Mesodermal cell (in vitro differentiated cells): ENCODE results near the gene IRS2.

Experiments
- H3K27ac ChIP-seq: 2 replicates; pipeline ENCODE4 v1.7.0; 2013; ENCODE audit warnings: mild to moderate bottlenecking, low read depth, low read length, moderate library complexity; ENCODE audit not compliant: severe bottlenecking
- H3K36me3 ChIP-seq: 2 replicates; pipeline ENCODE4 v1.7.1; 2013; ENCODE audit warnings: mild to moderate bottlenecking, low read length, moderate library complexity; ENCODE audit not compliant: control insufficient read depth, insufficient read depth
- H3K4me1 ChIP-seq: one replicate; pipeline ENCODE4 v1.7.1; 2013; ENCODE audit warnings: mild to moderate bottlenecking, low read length; ENCODE audit not compliant: insufficient read depth, control insufficient read depth, poor library complexity, severe bottlenecking
- H3K4me3 ChIP-seq: 2 replicates; pipeline ENCODE4 v1.7.0; 2013; ENCODE audit warnings: low read length, control low read depth, mild to moderate bottlenecking; ENCODE audit not compliant: insufficient read depth, poor library complexity, severe bottlenecking; ENCODE audit errors: extremely low read depth
- H3K9me3 ChIP-seq: 2 replicates; pipeline ENCODE4 v1.7.1; 2013; ENCODE audit warnings: mild to moderate bottlenecking, low read length, moderate library complexity; ENCODE audit not compliant: control insufficient read depth
- WGBS, 2 experiments: methylation state at CpG; one replicate each; pipeline ENCODE4 v1.1.5; 2013; ENCODE audit warnings: missing lambda C conversion rate in 2 of 2; ENCODE audit not compliant: insufficient coverage in 2 of 2; 5-methylcytosine and 5-hydroxymethylcytosine counted together

IRS2 gene

GRCh38 chr13:109719962-109720646 lies 66.3 kb downstream of the IRS2 start:
- no peak overlapping the region for H3K4me3 ChIP-seq
- H3K9me3 ChIP-seq, result no peaks in the 10 kb centered on the region
- H3K4me1 ChIP-seq, result no peaks in the 10 kb centered on the region
- no peaks in the 10 kb centered on the region for H3K36me3 ChIP-seq
- H3K27ac ChIP-seq, result no peak overlapping the region
- 84 to 88% methylated on average over 4 of the region's 7 CpGs for WGBS, 2 experiments

GRCh38 chr13:109718726-109719125 lies 67.7 kb downstream of the IRS2 start:
- Histone ChIP-seq H3K4me3 (no peak overlapping the region), H3K9me3 (no peaks in the 10 kb centered on the region)

GRCh38 chr13:109717686-109718085 lies 68.7 kb downstream of the IRS2 start:
- H3K27ac ChIP-seq, result no peak overlapping the region
- H3K9me3 ChIP-seq, result no peaks in the 10 kb centered on the region
- WGBS, 2 experiments, result 91 to 96% methylated on average over 3 to 5 of the region's 6 CpGs
- no peaks in the 10 kb centered on the region for H3K4me1 ChIP-seq
- no peak overlapping the region for H3K4me3 ChIP-seq
- H3K36me3 ChIP-seq, result no peaks in the 10 kb centered on the region

More at GRCh38 chr13:109718726-109719125, 67.7 kb downstream of the IRS2 start:
- no peaks in the 10 kb centered on the region for H3K36me3 ChIP-seq
- H3K4me1 ChIP-seq, result no peaks in the 10 kb centered on the region
- no peak overlapping the region for H3K27ac ChIP-seq

GRCh38 chr13:109715902-109716301 lies 70.5 kb downstream of the IRS2 start:
- no peaks in the 10 kb centered on the region for H3K36me3 ChIP-seq
- WGBS, 2 experiments, result no CpG with 5 or more reads among the region's 1 CpG
- no peaks in the 10 kb centered on the region for H3K9me3 ChIP-seq
- no peaks in the 10 kb centered on the region for H3K4me1 ChIP-seq
- H3K4me3 ChIP-seq, result no peak overlapping the region
- H3K27ac ChIP-seq, result no peak overlapping the region

DNA sequence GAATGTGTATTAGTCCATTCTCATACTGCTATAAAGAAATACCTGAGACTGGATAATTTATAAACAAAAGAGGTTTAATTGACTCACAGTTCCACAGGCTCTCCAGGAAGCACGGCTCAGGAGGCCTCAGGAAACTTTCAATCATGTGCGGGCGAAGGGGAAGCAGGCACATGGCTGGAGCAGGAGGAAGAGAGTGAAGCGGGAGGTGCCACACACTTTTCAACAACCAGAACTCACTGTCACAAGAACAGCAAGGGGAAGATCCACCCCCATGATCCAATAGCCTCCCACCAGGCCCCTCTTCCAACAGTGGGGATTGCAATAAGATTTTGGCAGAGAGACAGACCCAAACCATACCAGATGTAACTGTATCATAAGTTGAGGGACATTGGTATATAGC lies 72.7 kb downstream of the IRS2 start:
- 0% methylated on average over 1 of the region's 4 CpGs; no CpG with 5 or more reads in 1 of the 2 experiments for WGBS, 2 experiments
- Histone ChIP-seq H3K36me3 (no peaks in the 10 kb centered on the region), H3K9me3 (no peaks in the 10 kb centered on the region)

GRCh38 chr13:109712124-109712722 lies 74.2 kb downstream of the IRS2 start:
- 53 to 57% methylated on average over 4 to 5 of the region's 9 CpGs for WGBS, 2 experiments
- no peaks in the 10 kb centered on the region for H3K4me1 ChIP-seq
- H3K36me3 ChIP-seq, result no peaks in the 10 kb centered on the region
- H3K9me3 ChIP-seq, result no peaks in the 10 kb centered on the region
- no peak overlapping the region for H3K27ac ChIP-seq
- no peak overlapping the region for H3K4me3 ChIP-seq

More for the DNA sequence above, 72.7 kb downstream of the IRS2 start:
- no peaks in the 10 kb centered on the region for H3K4me1 ChIP-seq
- no peak overlapping the region for H3K4me3 ChIP-seq
- no peak overlapping the region for H3K27ac ChIP-seq

DNA sequence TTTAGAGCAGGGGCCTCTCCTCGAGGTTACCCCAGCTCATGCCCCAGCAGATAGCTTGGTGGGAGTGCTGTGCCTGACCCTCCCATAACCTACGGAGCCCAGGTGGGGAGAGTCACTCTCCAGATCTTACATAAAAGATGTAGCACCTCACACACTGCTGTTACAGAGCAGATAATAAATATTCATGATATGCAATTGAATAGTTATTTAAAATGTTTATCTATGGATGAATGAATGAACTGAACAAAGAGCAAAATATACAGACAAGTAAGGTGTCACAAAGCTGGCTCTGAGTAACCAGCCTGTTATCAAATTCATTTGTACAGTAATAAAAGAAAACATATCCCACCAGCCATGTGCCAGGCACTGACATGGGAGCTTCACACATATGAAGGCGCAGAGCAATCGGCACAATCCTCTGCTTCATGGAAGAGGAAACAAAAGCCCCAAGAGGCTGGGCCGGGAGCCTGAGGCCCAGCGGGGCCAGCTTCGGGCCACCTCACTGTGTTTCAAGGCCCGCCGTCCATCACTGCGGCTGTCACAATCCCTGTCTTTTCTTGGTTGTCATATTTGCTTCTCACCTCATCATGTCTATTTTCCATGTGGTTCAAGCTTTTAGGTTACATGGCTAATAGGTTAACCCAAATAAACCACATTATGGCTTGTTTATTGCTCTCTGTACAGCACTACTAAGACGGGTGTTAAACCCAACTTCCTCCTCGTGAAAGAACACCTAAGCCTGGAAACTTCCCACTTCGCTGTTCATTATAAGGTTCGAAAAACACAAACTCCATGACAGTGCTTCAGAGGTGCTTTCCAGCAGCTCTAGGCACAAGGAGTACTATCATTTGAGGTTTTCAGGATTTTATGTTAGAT lies 78.4 kb downstream of the IRS2 start:
- H3K27ac ChIP-seq, result no peak overlapping the region
- H3K4me1 ChIP-seq, result no peaks in the 10 kb centered on the region
- H3K9me3 ChIP-seq, result peaks cover 11% of the 10 kb centered on the region
- WGBS, 2 experiments, result 90 to 94% methylated on average over 8 to 13 of the region's 14 CpGs
- H3K36me3 ChIP-seq, result no peaks in the 10 kb centered on the region
- no peak overlapping the region for H3K4me3 ChIP-seq

DNA sequence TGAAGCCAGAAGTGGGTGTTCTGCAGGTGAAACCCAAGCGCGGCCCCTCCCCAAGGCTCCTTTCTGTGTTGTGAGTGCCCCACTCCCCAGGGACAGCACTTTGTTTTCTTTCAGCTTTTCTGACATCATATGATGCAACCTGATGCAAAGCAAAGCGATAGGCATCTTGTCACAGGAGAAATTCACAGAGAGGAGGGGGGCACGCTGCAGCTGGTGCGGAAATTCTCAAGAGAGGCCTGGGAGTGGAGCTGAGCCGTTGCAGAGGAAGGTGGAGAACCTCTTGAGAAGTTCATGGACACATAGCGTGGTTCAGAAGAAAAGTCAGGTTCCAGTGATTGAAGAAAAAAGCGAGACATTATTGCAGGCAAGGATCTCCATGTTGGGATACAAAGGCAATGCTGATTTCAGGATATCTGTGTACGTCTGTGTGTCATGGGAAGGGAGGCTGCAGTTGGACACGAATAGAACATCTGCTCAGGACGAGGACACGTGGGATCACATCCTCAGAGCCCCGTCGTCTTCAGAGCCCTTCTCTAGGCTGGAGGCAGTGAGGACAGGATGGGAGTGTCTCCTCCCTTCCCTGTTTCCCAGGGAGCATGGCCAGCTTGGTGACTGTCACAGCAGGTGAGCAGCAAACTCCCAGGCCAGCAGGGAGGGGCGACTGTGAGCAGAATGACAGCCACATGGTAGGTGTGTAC lies 79.2 kb downstream of the IRS2 start:
- Histone ChIP-seq H3K27ac (no peak overlapping the region), H3K9me3 (peaks cover 11% of the 10 kb centered on the region), H3K36me3 (no peaks in the 10 kb centered on the region), H3K4me1 (no peaks in the 10 kb centered on the region), H3K4me3 (no peak overlapping the region)
- 87 to 90% methylated on average over 13 to 14 of the region's 15 CpGs for WGBS, 2 experiments

- Histone ChIP-seq H3K9me3 (peaks cover 11% of the 10 kb centered on the region), H3K4me3 (no peak overlapping the region), H3K36me3 (no peaks in the 10 kb centered on the region), H3K4me1 (no peaks in the 10 kb centered on the region), H3K27ac (no peak overlapping the region)
- WGBS, 2 experiments, result 91 to 96% methylated on average over 9 to 11 of the region's 12 CpGs
These were observed 80.2 kb downstream of the IRS2 start for GRCh38 chr13:109706015-109706715.
